ENCODE results near the gene ARHGEF16.

- TF ChIP-seq CTCF (IDR thresholded peaks at IDR 0.05): no peak
- no peak for TF ChIP-seq POLR2A (IDR thresholded peaks at IDR 0.05)
- TF ChIP-seq EP300 (IDR thresholded peaks at IDR 0.05): no peak
Measured at GRCh38 chr1:3522112-3522511, 67.6 kb downstream of the ARHGEF16 start.
